Non-pigmented ciliary epithelial cell (primary cell): ENCODE measurements around the gene CD2AP.
"Not testable (repeated sequence)": the region's sequence is repeated elsewhere in the genome, so short reads cannot be mapped to it uniquely, and the experiment has no call there.

Experiments
- DNase-seq: peaks from one replicate; pipeline ENCODE4 v3.0.0-alpha.2; 2010; ENCODE audit warnings: low read depth

CD2AP gene

GRCh38 chr6:47496935-47497579 is 19.5 kb downstream of the CD2AP start:
- no peak for DNase-seq

- no peak for DNase-seq
Observed at GRCh38 chr6:47502920-47503319, 25.3 kb downstream of the CD2AP start.

GRCh38 chr6:47509937-47510336 is 32.3 kb downstream of the CD2AP start:
- DNase-seq: no peak

- DNase-seq: no peak
Observed at GRCh38 chr6:47512872-47513271, 35.3 kb downstream of the CD2AP start.

- DNase-seq: no peak
Observed at GRCh38 chr6:47519279-47519678, 41.7 kb downstream of the CD2AP start.

GRCh38 chr6:47520282-47520681 is 42.7 kb downstream of the CD2AP start:
- DNase-seq: no peak

GRCh38 chr6:47521961-47522360 is 44.4 kb downstream of the CD2AP start:
- DNase-seq: no peak

- no peak for DNase-seq
Observed at GRCh38 chr6:47524136-47524845, 46.7 kb downstream of the CD2AP start.

GRCh38 chr6:47525330-47526057 is 47.9 kb downstream of the CD2AP start:
- DNase-seq: no peak

- DNase-seq: no peak
Observed at GRCh38 chr6:47527274-47527673, 49.7 kb downstream of the CD2AP start.

- DNase-seq: no peak
Observed at GRCh38 chr6:47529734-47530133, 52.1 kb downstream of the CD2AP start.

GRCh38 chr6:47532981-47533585 is 55.5 kb downstream of the CD2AP start:
- DNase-seq: no peak

GRCh38 chr6:47534063-47534462 is 56.5 kb downstream of the CD2AP start:
- DNase-seq: no peak

GRCh38 chr6:47535316-47536225 is 58.0 kb downstream of the CD2AP start:
- DNase-seq: no peak

GRCh38 chr6:47536816-47537401 is 59.3 kb downstream of the CD2AP start:
- DNase-seq: no peak

GRCh38 chr6:47545223-47545622 is 67.6 kb downstream of the CD2AP start:
- no peak for DNase-seq

- no peak for DNase-seq
Observed at GRCh38 chr6:47551670-47552069, 74.1 kb downstream of the CD2AP start.

GRCh38 chr6:47552319-47552718 is 74.7 kb downstream of the CD2AP start:
- DNase-seq: no peak

- DNase-seq: not testable (repeated sequence)
Observed at GRCh38 chr6:47553243-47553642, 75.7 kb downstream of the CD2AP start.

GRCh38 chr6:47556459-47556858 is 78.9 kb downstream of the CD2AP start:
- not testable (repeated sequence) for DNase-seq

- no peak for DNase-seq
Observed at GRCh38 chr6:47563162-47563561, 85.6 kb downstream of the CD2AP start.
